Breast epithelium (tissue), 3 donors: Measurements from ENCODE around the gene METTL4.

Experiments used
- POLR2A ChIP-seq: fragments of 450-650 bp; IDR thresholded peaks from one replicate; pipeline ENCODE4 v1.6.1; 2016; ENCODE audit warnings: antibody characterized with exemption, mild to moderate bottlenecking, moderate library complexity
- TF ChIP-seq, protein P1 (sequence below), 3 donors: fragments of 450-650 bp; IDR thresholded peaks; one replicate each; pipeline ENCODE4 v1.5.1; 2016 to 2017; ENCODE audit warnings: antibody characterized with exemption in 3 of 3, mild to moderate bottlenecking in 3 of 3, moderate library complexity in 3 of 3

DNA sequence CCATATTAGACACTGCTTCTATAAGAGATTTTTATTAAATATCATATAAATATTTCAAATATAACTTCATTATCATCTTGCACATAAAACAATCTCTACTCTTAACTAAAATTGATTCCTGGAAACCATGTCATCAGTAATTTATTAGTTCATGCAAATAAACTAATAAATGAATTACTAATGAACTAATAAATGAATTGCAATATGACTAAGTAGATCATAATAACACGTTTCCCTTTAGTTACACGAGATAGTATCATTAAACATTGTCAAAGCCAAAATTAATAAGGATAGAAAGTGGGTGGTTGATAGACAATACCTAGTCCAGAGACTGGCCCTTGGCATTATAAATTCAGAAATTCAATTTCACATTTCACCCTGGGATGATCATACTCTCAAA, 26.1 kb downstream of the METTL4 start:
- TF ChIP-seq, protein P1, sequence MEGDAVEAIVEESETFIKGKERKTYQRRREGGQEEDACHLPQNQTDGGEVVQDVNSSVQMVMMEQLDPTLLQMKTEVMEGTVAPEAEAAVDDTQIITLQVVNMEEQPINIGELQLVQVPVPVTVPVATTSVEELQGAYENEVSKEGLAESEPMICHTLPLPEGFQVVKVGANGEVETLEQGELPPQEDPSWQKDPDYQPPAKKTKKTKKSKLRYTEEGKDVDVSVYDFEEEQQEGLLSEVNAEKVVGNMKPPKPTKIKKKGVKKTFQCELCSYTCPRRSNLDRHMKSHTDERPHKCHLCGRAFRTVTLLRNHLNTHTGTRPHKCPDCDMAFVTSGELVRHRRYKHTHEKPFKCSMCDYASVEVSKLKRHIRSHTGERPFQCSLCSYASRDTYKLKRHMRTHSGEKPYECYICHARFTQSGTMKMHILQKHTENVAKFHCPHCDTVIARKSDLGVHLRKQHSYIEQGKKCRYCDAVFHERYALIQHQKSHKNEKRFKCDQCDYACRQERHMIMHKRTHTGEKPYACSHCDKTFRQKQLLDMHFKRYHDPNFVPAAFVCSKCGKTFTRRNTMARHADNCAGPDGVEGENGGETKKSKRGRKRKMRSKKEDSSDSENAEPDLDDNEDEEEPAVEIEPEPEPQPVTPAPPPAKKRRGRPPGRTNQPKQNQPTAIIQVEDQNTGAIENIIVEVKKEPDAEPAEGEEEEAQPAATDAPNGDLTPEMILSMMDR (IDR thresholded peaks at IDR 0.05), result no peak
- TF ChIP-seq POLR2A, result no peak
